CD14-positive monocyte (primary cell): ENCODE measurements around the gene TOX4. TPM values are rescaled to one million over a fixed set of nuclear protein-coding genes. Genes with fewer than 3 reads are reported as not detected.

Source experiments
- polyA plus RNA-seq, 3 donors: library from polyadenylated mRNA; depleted of rRNA in 1 of 3; unstranded in 2 of 3; stranded (reverse) in 1 of 3; fragments of 300-500 nt in 2 of 3; fragments of >200 nt in 1 of 3; fragmentation: Illumina TruSeq in 2 of 3; gene quantifications; 1 replicate in 2 of 3; 2 replicates in 1 of 3; pipeline ENCODE4 v1.2.3, GENCODE V29; 2012 to 2021
- small RNA-seq: library from RNA; depleted of rRNA; stranded (forward); fragments of <200 nt; gene quantifications from one replicate; pipeline ENCODE3, GENCODE V24; 2012; ENCODE audit warnings: low read depth; ENCODE audit not compliant: insufficient read length

Gene TOX4
- polyA plus RNA-seq, 3 donors, result 28.3 to 73.1 (median 68.5) TPM

Small RNA genes within 50 kb of the gene (small RNA-seq; reads per million reads assigned to genes)
- gene RN7SL650P, result not detected

Other genes starting within 250 kb of the TOX4 start
- gene HNRNPC, start 207.8 kb upstream of the TOX4 start, polyA plus RNA-seq, result 100 to 1,000 TPM; 391 to 609 (median 580) TPM
- gene RPGRIP1, start 197.1 kb upstream of the TOX4 start, polyA plus RNA-seq, result 10 to 100 TPM in 1 of 3 donors, 1 to 10 TPM in 2; 4.7 to 10.4 (median 7.4) TPM
- gene SUPT16H, start 93.2 kb upstream of the TOX4 start, polyA plus RNA-seq, result 10 to 100 TPM; 15.7 to 37.3 (median 26.6) TPM
- 10 to 100 TPM in 2 of 3 donors, 1 to 10 TPM in 1; 8.2 to 34.2 (median 15.1) TPM for gene CHD8, start 21.1 kb upstream of the TOX4 start, polyA plus RNA-seq
- 1 to 10 TPM; 2.1 to 9.9 (median 5.1) TPM for gene RAB2B, start 236 bp upstream of the TOX4 start, polyA plus RNA-seq
- gene METTL3, start 34.1 kb downstream of the TOX4 start, polyA plus RNA-seq, result 100 to 1,000 TPM in 1 of 3 donors, 10 to 100 TPM in 1, 1 to 10 TPM in 1; 9.5 to 116 (median 10.8) TPM
- gene SALL2, start 49.2 kb downstream of the TOX4 start, polyA plus RNA-seq, result not detected
- gene OR10G3, start 102.9 kb downstream of the TOX4 start, polyA plus RNA-seq, result not detected
- gene OR10G2, start 157.7 kb downstream of the TOX4 start, polyA plus RNA-seq, result not detected
- gene OR4E2, start 176.6 kb downstream of the TOX4 start, polyA plus RNA-seq, result not detected
- gene OR4E1, start 196.6 kb downstream of the TOX4 start, polyA plus RNA-seq, result not detected